DND-41 (cell line): ENCODE measurements around the gene HDGFL1.

Experiments
- ATAC-seq: fragments of 200-7000 bp; cut with Tn5 transposase; 3 replicates; pipeline ENCODE4 v1.9.1; 2021; ENCODE audit warnings: low read depth; ENCODE audit not compliant: insufficient read depth
- DNase-seq: peaks from one replicate; pipeline ENCODE4 v3.0.0-alpha.2; 2020
- H2AFZ ChIP-seq: 2 replicates; pipeline ENCODE4 v1.6.0; 2012; ENCODE audit warnings: low read depth, low read length
- H3K27ac ChIP-seq: 2 replicates; pipeline ENCODE4 v1.5.1; 2012; ENCODE audit warnings: low read length, inconsistent platforms
- H3K27me3 ChIP-seq: fragments of 200-600 bp; sonication (generic); 2 replicates; pipeline ENCODE4 v1.6.0; 2012; ENCODE audit warnings: low read length, mild to moderate bottlenecking, inconsistent platforms; ENCODE audit not compliant: insufficient read depth, poor library complexity
- H3K36me3 ChIP-seq: 2 replicates; pipeline ENCODE4 v1.5.1; 2012; ENCODE audit warnings: low read length, inconsistent platforms; ENCODE audit not compliant: insufficient read depth
- H3K4me1 ChIP-seq: 2 replicates; pipeline ENCODE4 v1.5.1; 2012; ENCODE audit warnings: mild to moderate bottlenecking, low read length; ENCODE audit not compliant: insufficient read depth
- H3K4me2 ChIP-seq: 2 replicates; pipeline ENCODE4 v1.6.0; 2012; ENCODE audit warnings: mild to moderate bottlenecking, moderate library complexity, low read length, inconsistent platforms; ENCODE audit not compliant: insufficient read depth
- H3K4me3 ChIP-seq, 2 experiments: fragments of 200-600 bp in 1 of 2; shearing (Covaris generic) in 1 of 2; 2 replicates each; pipeline ENCODE4 v1.5.1; 2012 to 2016; ENCODE audit warnings: inconsistent platforms in 2 of 2, low read length in 2 of 2, mild to moderate bottlenecking in 2 of 2, low read depth in 1 of 2, moderate library complexity in 1 of 2
- H3K79me2 ChIP-seq: 2 replicates; pipeline ENCODE4 v1.6.0; 2012; ENCODE audit warnings: low read length, inconsistent platforms; ENCODE audit not compliant: insufficient read depth
- H3K9ac ChIP-seq: 2 replicates; pipeline ENCODE4 v1.6.0; 2012; ENCODE audit warnings: low read depth, mild to moderate bottlenecking, inconsistent platforms, low read length, moderate library complexity
- H3K9me3 ChIP-seq: 2 replicates; pipeline ENCODE4 v1.5.1; 2012; ENCODE audit warnings: low read length, moderate library complexity, mild to moderate bottlenecking, inconsistent platforms; ENCODE audit not compliant: insufficient read depth, severe bottlenecking
- H4K20me1 ChIP-seq: 2 replicates; pipeline ENCODE4 v1.6.0; 2012; ENCODE audit warnings: low read length; ENCODE audit not compliant: insufficient read depth
- EZH2 ChIP-seq: IDR thresholded peaks from 3 replicates; pipeline ENCODE4 v1.6.1; 2012; ENCODE audit warnings: borderline replicate concordance, low read depth, mild to moderate bottlenecking, moderate library complexity, low read length, inconsistent platforms; ENCODE audit not compliant: severe bottlenecking
- TF ChIP-seq, protein P1 (sequence below): IDR thresholded peaks from 2 replicates; pipeline ENCODE4 v1.5.1; 2012; ENCODE audit warnings: borderline replicate concordance, low read length, moderate library complexity, mild to moderate bottlenecking; ENCODE audit not compliant: poor library complexity, severe bottlenecking; ENCODE audit errors: extremely low read depth

HDGFL1 gene

DNA sequence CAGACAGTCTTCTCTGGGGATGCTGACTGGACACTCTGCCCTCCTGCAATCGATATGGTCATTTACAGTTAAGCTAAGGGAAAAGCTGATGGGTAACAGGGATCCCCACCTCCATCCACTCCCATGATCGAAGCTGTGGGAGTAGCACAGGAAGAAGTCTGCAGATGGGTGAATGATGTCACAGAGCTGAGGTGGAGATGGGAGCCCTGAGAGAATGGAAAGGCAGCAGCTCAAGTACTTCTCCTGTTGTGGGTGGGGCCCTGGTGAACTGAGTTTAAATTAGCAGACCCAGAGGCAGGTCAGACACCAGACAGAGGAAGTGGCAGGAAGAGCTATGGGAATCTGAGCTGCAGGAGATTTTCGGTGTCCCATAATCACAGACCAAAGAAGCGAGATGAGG lies 29.0 kb downstream of the HDGFL1 start:
- H3K4me1 ChIP-seq = 0 out of 2 replicates have a peak, but pooled peaks cover 2% of the 10 kb centered on the region
- DNase-seq = no peak
- peak; percentile 44; the same call in 2 of the 3 replicates for ATAC-seq
- no peak overlapping the region for H3K4me3 ChIP-seq
- peaks cover 7% of the 10 kb centered on the region for H3K9me3 ChIP-seq
- H3K27ac ChIP-seq = no peak overlapping the region
- H3K27me3 ChIP-seq = no peaks in the 10 kb centered on the region
- TF ChIP-seq, protein P1, sequence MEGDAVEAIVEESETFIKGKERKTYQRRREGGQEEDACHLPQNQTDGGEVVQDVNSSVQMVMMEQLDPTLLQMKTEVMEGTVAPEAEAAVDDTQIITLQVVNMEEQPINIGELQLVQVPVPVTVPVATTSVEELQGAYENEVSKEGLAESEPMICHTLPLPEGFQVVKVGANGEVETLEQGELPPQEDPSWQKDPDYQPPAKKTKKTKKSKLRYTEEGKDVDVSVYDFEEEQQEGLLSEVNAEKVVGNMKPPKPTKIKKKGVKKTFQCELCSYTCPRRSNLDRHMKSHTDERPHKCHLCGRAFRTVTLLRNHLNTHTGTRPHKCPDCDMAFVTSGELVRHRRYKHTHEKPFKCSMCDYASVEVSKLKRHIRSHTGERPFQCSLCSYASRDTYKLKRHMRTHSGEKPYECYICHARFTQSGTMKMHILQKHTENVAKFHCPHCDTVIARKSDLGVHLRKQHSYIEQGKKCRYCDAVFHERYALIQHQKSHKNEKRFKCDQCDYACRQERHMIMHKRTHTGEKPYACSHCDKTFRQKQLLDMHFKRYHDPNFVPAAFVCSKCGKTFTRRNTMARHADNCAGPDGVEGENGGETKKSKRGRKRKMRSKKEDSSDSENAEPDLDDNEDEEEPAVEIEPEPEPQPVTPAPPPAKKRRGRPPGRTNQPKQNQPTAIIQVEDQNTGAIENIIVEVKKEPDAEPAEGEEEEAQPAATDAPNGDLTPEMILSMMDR = no peak
- TF ChIP-seq EZH2 = no peak
- H3K79me2 ChIP-seq = no peaks in the 10 kb centered on the region
- H4K20me1 ChIP-seq = no peaks in the 10 kb centered on the region
- H3K36me3 ChIP-seq = no peaks in the 10 kb centered on the region
- no peak overlapping the region for H3K4me2 ChIP-seq
- no peak overlapping the region for H3K9ac ChIP-seq
- H2AFZ ChIP-seq = 0 out of 2 replicates have a peak overlapping the region, but pooled peaks have one; percentile 28

DNA sequence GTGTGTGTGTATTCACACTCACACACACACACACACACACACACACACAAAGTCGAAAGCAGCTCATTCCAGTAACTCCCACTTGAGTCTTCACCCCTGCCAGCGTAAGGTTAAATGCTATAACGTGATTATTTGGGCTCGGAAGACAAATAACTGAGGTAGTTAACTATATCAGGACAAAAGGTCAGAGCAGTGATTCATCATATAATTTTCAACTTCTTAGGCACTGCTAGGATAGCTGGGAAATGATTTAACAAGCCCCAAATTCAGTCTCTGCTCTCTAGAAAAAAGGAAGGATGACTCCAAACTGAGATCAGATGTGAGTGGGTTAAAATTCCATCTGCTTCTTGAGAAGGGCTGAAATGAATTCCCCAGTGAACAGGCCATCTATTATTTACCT lies 30.7 kb downstream of the HDGFL1 start:
- no peak overlapping the region for H3K27ac ChIP-seq
- no peaks in the 10 kb centered on the region for H3K79me2 ChIP-seq
- DNase-seq = no peak

DNA sequence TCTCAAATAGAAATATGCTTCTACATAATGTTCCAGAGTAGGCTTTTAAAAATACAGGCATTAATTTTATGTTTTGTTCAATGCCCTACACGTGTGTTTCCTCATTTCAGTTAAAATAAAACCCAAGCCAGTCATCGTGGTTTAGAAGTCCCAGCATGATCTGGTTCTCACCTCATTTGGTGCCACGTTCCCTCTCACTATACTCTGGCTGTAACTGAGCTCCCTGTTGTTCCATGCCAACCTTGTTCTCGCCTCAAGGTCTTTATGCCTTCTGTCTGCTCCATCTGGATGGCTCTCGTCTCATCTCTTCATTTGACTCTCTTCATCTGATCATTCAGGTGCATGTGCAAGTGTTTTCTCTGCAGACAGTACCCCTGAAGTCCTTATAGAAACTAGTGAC lies 32.6 kb downstream of the HDGFL1 start:
- Histone ChIP-seq H3K27ac (no peak overlapping the region; the same call in 1 of the 2 replicates), H3K4me2 (no peak overlapping the region), H3K9me3 (peaks cover 7% of the 10 kb centered on the region), H3K4me1 (0 out of 2 replicates have a peak, but pooled peaks cover 2% of the 10 kb centered on the region), H3K79me2 (no peaks in the 10 kb centered on the region), H3K4me3 (no peak overlapping the region), H3K9ac (no peak overlapping the region), H2AFZ (no peak overlapping the region), H3K27me3 (no peaks in the 10 kb centered on the region), H3K36me3 (no peaks in the 10 kb centered on the region), H4K20me1 (no peaks in the 10 kb centered on the region)
- ATAC-seq = no peak
- DNase-seq = no peak
- TF ChIP-seq, protein P1 = no peak
- no peak for TF ChIP-seq EZH2

More for the DNA sequence above, 30.7 kb downstream of the HDGFL1 start:
- no peak overlapping the region for H3K9ac ChIP-seq
- no peaks in the 10 kb centered on the region for H3K27me3 ChIP-seq
- no peak for ATAC-seq
- 0 out of 2 replicates have a peak, but pooled peaks cover 2% of the 10 kb centered on the region for H3K4me1 ChIP-seq
- no peak overlapping the region for H3K4me3 ChIP-seq
- H3K4me2 ChIP-seq = no peak overlapping the region
- no peaks in the 10 kb centered on the region for H3K36me3 ChIP-seq
- H2AFZ ChIP-seq = no peak overlapping the region
- TF ChIP-seq, protein P1 = no peak
- no peak for TF ChIP-seq EZH2
- no peaks in the 10 kb centered on the region for H4K20me1 ChIP-seq
- H3K9me3 ChIP-seq = peaks cover 7% of the 10 kb centered on the region
